MM.1S (cell line): ENCODE data around the gene ERCC3.

Experiments used
- DNase-seq: peaks from one replicate; pipeline ENCODE4 v3.0.0-alpha.2; 2015
- H2AFZ ChIP-seq: fragments of 300-600 bp; sonication (generic); 2 replicates; pipeline ENCODE4 v1.6.0; 2016; ENCODE audit warnings: antibody characterized with exemption, low read length
- H3F3A ChIP-seq: fragments of 300-600 bp; sonication (generic); 2 replicates; pipeline ENCODE4 v1.6.1; 2016; ENCODE audit warnings: mild to moderate bottlenecking, antibody characterized with exemption, low read length, moderate library complexity, mixed read lengths; ENCODE audit not compliant: insufficient read depth
- H3K27ac ChIP-seq: fragments of 300-600 bp; sonication (generic); 2 replicates; pipeline ENCODE4 v1.5.1; 2016; ENCODE audit warnings: mild to moderate bottlenecking, low read length
- H3K27me3 ChIP-seq: fragments of 300-600 bp; sonication (generic); replicated peaks from 2 replicates; pipeline ENCODE4 v1.6.0; 2016; ENCODE audit warnings: low read length; ENCODE audit not compliant: insufficient read depth
- H3K36me3 ChIP-seq: fragments of 300-600 bp; sonication (generic); replicated peaks from 2 replicates; pipeline ENCODE4 v1.6.1; 2016; ENCODE audit warnings: mild to moderate bottlenecking, low read length, mixed read lengths; ENCODE audit not compliant: insufficient read depth
- H3K4me1 ChIP-seq: fragments of 300-600 bp; sonication (generic); 2 replicates; pipeline ENCODE4 v1.6.1; 2016; ENCODE audit warnings: low read length, mixed read lengths
- H3K4me2 ChIP-seq: fragments of 300-600 bp; sonication (generic); 2 replicates; pipeline ENCODE4 v1.6.0; 2016; ENCODE audit warnings: low read depth, low read length
- H3K4me3 ChIP-seq: fragments of 300-600 bp; sonication (generic); 2 replicates; pipeline ENCODE4 v1.5.1; 2016; ENCODE audit warnings: low read length, mixed read lengths
- H3K79me2 ChIP-seq: fragments of 300-600 bp; sonication (generic); 2 replicates; pipeline ENCODE4 v1.6.1; 2016; ENCODE audit warnings: mixed run types, low read length, mixed read lengths
- H3K9ac ChIP-seq: fragments of 300-600 bp; sonication (generic); 2 replicates; pipeline ENCODE4 v1.6.1; 2016; ENCODE audit warnings: low read length, mixed read lengths
- H3K9me2 ChIP-seq: fragments of 300-600 bp; sonication (generic); replicated peaks from 2 replicates; pipeline ENCODE4 v1.6.1; 2016; ENCODE audit warnings: mild to moderate bottlenecking, low read length, mixed read lengths; ENCODE audit not compliant: insufficient read depth
- H3K9me3 ChIP-seq: fragments of 300-600 bp; sonication (generic); replicated peaks from 2 replicates; pipeline ENCODE4 v1.6.1; 2016; ENCODE audit warnings: mild to moderate bottlenecking, low read length, mixed read lengths; ENCODE audit not compliant: insufficient read depth
- H4K20me1 ChIP-seq: fragments of 300-600 bp; sonication (generic); 2 replicates; pipeline ENCODE4 v1.6.1; 2016; ENCODE audit warnings: mild to moderate bottlenecking, low read length, moderate library complexity, mixed read lengths; ENCODE audit not compliant: insufficient read depth
- EZH2 ChIP-seq: fragments of 300-600 bp; sonication (generic); optimal IDR thresholded peaks from 2 replicates; pipeline ENCODE3; 2017; ENCODE audit warnings: low read depth, mild to moderate bottlenecking, antibody characterized with exemption, low read length, mixed read lengths
- EZH2phosphoT487 ChIP-seq: fragments of 300-600 bp; sonication (generic); IDR thresholded peaks from 2 replicates; pipeline ENCODE4 v1.6.1; 2018; ENCODE audit warnings: antibody characterized with exemption, low read length
- TF ChIP-seq, protein P1 (sequence below): fragments of 300-600 bp; sonication (generic); IDR thresholded peaks from 2 replicates; pipeline ENCODE4 v1.5.1; 2016; ENCODE audit warnings: antibody characterized with exemption, low read length, mixed read lengths

Gene ERCC3

GRCh38 chr2:127270663-127271062 is 23.3 kb downstream of the ERCC3 start:
- Histone ChIP-seq H3K4me3 (no peak overlapping the region), H3K4me2 (no peak overlapping the region), H4K20me1 (no peaks in the 10 kb centered on the region), H3K9ac (no peak overlapping the region), H3K27ac (no peak overlapping the region), H3K79me2 (no peaks in the 10 kb centered on the region), H3K4me1 (no peaks in the 10 kb centered on the region), H3K36me3 (peaks cover 3% of the 10 kb centered on the region), H2AFZ (no peak overlapping the region), H3K9me3 (no peaks in the 10 kb centered on the region), H3K9me2 (no peaks in the 10 kb centered on the region), H3K27me3 (no peaks in the 10 kb centered on the region), H3F3A (no peaks in the 10 kb centered on the region)
- no peak for TF ChIP-seq EZH2
- TF ChIP-seq EZH2phosphoT487 = no peak
- TF ChIP-seq, protein P1, sequence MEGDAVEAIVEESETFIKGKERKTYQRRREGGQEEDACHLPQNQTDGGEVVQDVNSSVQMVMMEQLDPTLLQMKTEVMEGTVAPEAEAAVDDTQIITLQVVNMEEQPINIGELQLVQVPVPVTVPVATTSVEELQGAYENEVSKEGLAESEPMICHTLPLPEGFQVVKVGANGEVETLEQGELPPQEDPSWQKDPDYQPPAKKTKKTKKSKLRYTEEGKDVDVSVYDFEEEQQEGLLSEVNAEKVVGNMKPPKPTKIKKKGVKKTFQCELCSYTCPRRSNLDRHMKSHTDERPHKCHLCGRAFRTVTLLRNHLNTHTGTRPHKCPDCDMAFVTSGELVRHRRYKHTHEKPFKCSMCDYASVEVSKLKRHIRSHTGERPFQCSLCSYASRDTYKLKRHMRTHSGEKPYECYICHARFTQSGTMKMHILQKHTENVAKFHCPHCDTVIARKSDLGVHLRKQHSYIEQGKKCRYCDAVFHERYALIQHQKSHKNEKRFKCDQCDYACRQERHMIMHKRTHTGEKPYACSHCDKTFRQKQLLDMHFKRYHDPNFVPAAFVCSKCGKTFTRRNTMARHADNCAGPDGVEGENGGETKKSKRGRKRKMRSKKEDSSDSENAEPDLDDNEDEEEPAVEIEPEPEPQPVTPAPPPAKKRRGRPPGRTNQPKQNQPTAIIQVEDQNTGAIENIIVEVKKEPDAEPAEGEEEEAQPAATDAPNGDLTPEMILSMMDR = peak; percentile 32
- DNase-seq = no peak

DNA sequence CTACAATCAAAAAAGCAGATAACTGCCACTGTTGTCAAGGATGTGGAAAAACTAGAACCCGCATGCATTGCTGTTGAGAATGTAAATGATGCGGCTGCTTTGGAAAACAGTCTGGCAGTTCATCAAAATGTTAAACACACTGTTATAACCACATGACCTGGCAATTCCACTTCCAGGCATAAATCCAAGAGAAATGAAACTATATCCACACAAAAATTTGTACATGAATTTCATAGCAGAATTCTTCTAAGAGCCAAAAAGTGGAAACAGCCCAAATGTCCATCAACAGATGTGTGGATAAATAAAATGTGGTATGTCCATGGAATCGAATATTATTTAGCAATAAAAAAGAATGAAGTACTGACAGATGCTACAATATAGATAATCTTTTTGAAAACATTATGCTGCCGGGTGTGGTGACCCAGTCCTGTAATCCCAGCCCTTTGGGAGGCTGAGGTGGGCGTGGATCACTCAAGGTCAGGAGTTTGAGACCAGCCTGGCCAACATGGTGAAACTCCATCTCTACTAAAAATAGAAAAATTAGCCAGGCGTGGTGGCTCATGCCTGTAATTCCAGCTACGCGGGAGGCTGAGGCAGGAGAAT is 32.0 kb downstream of the ERCC3 start:
- no peaks in the 10 kb centered on the region for H3K9me3 ChIP-seq
- no peak overlapping the region for H3K4me2 ChIP-seq
- DNase-seq = no peak
- H3K27ac ChIP-seq = no peak overlapping the region
- H3K4me3 ChIP-seq = no peak overlapping the region
- no peaks in the 10 kb centered on the region for H3K27me3 ChIP-seq
- H3K4me1 ChIP-seq = no peaks in the 10 kb centered on the region
- no peak overlapping the region for H2AFZ ChIP-seq
- no peaks in the 10 kb centered on the region for H4K20me1 ChIP-seq
- H3K79me2 ChIP-seq = no peaks in the 10 kb centered on the region
- H3K9ac ChIP-seq = no peak overlapping the region
- no peaks in the 10 kb centered on the region for H3K9me2 ChIP-seq
- H3F3A ChIP-seq = no peaks in the 10 kb centered on the region
- TF ChIP-seq EZH2phosphoT487 (no peak), EZH2 (no peak)
- TF ChIP-seq, protein P1 = no peak
- no peaks in the 10 kb centered on the region; the same call in 1 of the 2 replicates for H3K36me3 ChIP-seq

DNA sequence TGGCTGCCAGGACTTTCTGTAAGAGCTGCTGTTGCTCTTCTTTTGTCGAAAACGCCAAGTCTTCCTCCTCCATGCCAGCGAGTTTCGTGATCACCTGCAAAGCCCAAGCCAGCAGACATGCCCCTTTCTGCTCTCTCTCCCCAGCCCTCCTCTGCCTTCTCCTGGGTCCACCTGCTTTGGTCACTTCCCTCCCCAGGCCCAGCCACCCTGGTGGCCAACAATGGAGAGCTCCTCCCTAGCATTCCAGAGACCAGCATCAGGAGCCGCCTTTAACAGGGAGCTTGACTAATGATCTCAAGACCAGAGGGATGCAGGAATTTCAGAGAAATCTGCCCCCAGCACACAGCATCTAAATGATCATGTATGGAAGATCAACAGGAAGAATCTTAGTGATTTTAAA is 34.6 kb downstream of the ERCC3 start:
- H3K79me2 ChIP-seq = no peaks in the 10 kb centered on the region
- no peak overlapping the region for H3K27ac ChIP-seq
- H3F3A ChIP-seq = no peaks in the 10 kb centered on the region
- no peak overlapping the region for H3K4me2 ChIP-seq
- TF ChIP-seq EZH2phosphoT487 (no peak), EZH2 (no peak)
- TF ChIP-seq, protein P1 = no peak
- H3K4me1 ChIP-seq = no peaks in the 10 kb centered on the region
- H3K4me3 ChIP-seq = no peak overlapping the region
- no peak overlapping the region for H3K9ac ChIP-seq
- H3K27me3 ChIP-seq = no peaks in the 10 kb centered on the region
- H2AFZ ChIP-seq = no peak overlapping the region
- H4K20me1 ChIP-seq = no peaks in the 10 kb centered on the region
- H3K36me3 ChIP-seq = no peaks in the 10 kb centered on the region; the same call in 1 of the 2 replicates
- H3K9me2 ChIP-seq = no peaks in the 10 kb centered on the region
- no peak for DNase-seq
- no peaks in the 10 kb centered on the region for H3K9me3 ChIP-seq
